ENCODE data around the gene CLEC10A.
"Not testable (repeated sequence)": the region's sequence is repeated elsewhere in the genome, so short reads cannot be mapped to it uniquely, and the experiment has no call there.

The CLEC10A gene, protein sequence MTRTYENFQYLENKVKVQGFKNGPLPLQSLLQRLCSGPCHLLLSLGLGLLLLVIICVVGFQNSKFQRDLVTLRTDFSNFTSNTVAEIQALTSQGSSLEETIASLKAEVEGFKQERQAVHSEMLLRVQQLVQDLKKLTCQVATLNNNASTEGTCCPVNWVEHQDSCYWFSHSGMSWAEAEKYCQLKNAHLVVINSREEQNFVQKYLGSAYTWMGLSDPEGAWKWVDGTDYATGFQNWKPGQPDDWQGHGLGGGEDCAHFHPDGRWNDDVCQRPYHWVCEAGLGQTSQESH

GRCh38 chr17:7079581-7080455 lies at the start of gene CLEC10A:
Gene CLEC10A (minus strand): TSS chr17:7080251. CDS start chr17:7078812, 1,439 bp downstream.
- Histone ChIP-seq H3K36me3 (ENCODE audit: control insufficient read depth, insufficient read depth, low read length) (no peaks in the 10 kb centered on the region), H3K4me3 (ENCODE audit: low read length) (no peak within 1 kb of the TSS), H3K27ac (ENCODE audit: low read depth, low read length) (no peak within 1 kb of the TSS)

GRCh38 chr17:7129311-7129710 lies 49.3 kb upstream of the CLEC10A start:
- H3K36me3 ChIP-seq (ENCODE audit: control insufficient read depth, insufficient read depth, low read length): no peaks in the 10 kb centered on the region
- no peak overlapping the region for H3K4me3 ChIP-seq (ENCODE audit: low read length)
- no peaks in the 10 kb centered on the region for H3K4me1 ChIP-seq (ENCODE audit: control insufficient read depth, insufficient read depth, low read length)
- no peak overlapping the region for H3K27ac ChIP-seq (ENCODE audit: low read depth, low read length)
- peaks cover 5% of the 10 kb centered on the region for H3K27me3 ChIP-seq (ENCODE audit: control insufficient read depth, insufficient read depth, low read length)
- H3K9ac ChIP-seq (ENCODE audit: low read length): no peak overlapping the region

More at GRCh38 chr17:7079581-7080455, at the start of gene CLEC10A:
- H3K4me1 ChIP-seq (ENCODE audit: control insufficient read depth, insufficient read depth, low read length): no peaks in the 10 kb centered on the region
- no peaks in the 10 kb centered on the region for H3K27me3 ChIP-seq (ENCODE audit: control insufficient read depth, insufficient read depth, low read length)
- no peak within 1 kb of the TSS for H3K9ac ChIP-seq (ENCODE audit: low read length)

GRCh38 chr17:7128160-7128559 lies 48.1 kb upstream of the CLEC10A start:
- Histone ChIP-seq H3K9ac (ENCODE audit: low read length) (no peak overlapping the region), H3K4me3 (ENCODE audit: low read length) (no peak overlapping the region), H3K4me1 (ENCODE audit: control insufficient read depth, insufficient read depth, low read length) (no peaks in the 10 kb centered on the region), H3K36me3 (ENCODE audit: control insufficient read depth, insufficient read depth, low read length) (no peaks in the 10 kb centered on the region), H3K27me3 (ENCODE audit: control insufficient read depth, insufficient read depth, low read length) (no peaks in the 10 kb centered on the region), H3K27ac (ENCODE audit: low read depth, low read length) (no peak overlapping the region)

DNA sequence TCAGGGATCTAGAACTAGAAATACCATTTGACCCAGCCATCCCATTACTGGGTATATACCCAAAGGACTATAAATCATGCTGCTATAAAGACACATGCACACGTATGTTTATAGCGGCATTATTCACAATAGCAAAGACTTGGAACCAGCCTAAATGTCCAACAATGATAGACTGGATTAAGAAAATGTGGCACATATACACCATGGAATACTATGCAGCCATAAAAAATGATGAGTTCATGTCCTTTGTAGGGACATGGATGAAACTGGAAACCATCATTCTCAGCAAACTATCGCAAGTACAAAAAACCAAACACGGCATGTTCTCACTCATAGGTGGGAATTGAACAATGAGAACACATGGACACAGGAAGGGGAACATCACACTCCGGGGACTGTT lies 47.5 kb upstream of the CLEC10A start:
- not testable (repeated sequence) for H3K4me1 ChIP-seq (ENCODE audit: control insufficient read depth, insufficient read depth, low read length); H3K4me3 ChIP-seq (ENCODE audit: low read length); H3K36me3 ChIP-seq (ENCODE audit: control insufficient read depth, insufficient read depth, low read length); H3K27me3 ChIP-seq (ENCODE audit: control insufficient read depth, insufficient read depth, low read length); H3K9ac ChIP-seq (ENCODE audit: low read length); H3K27ac ChIP-seq (ENCODE audit: low read depth, low read length)

DNA sequence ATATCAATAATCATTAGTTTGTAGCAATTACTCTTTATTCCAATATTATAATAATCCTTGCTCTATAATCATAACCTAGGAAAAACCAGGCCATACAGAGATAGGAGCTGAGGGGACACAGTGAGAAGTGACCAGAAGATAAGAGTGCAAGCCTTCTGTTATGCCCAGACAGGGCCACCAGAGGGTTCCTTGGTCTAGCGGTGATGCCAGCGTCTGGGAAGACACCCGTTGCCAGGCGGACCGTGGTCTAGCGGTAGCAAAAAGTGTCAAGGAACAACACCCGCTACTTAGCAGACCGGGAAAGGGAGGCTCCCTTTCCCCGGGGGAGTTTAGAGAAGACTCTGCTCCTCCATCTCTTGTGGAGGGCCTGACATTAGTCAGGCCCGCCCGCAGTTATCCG lies 46.3 kb upstream of the CLEC10A start:
- H3K4me1 ChIP-seq (ENCODE audit: control insufficient read depth, insufficient read depth, low read length); H3K9ac ChIP-seq (ENCODE audit: low read length); H3K36me3 ChIP-seq (ENCODE audit: control insufficient read depth, insufficient read depth, low read length); H3K27ac ChIP-seq (ENCODE audit: low read depth, low read length); H3K4me3 ChIP-seq (ENCODE audit: low read length); H3K27me3 ChIP-seq (ENCODE audit: control insufficient read depth, insufficient read depth, low read length): not testable (repeated sequence)

DNA sequence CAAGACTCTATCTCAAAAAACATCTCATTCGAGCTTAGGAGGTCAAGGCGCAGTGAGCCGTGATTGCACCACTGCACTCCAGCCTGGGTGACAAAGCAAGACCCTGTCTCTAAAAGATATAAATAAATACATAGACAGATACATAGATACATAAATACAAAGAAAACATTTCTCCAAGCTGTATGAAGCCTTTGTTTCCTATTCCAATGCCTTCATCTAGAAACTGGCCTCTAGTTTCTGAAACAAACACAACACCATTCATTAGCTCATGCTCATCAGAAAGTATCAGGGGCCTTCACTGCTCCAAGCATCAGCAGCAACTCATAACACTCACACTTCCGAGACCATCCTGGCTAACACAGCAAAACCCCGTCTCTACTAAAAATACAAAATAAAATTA lies 44.9 kb upstream of the CLEC10A start:
- H3K4me1 ChIP-seq (ENCODE audit: control insufficient read depth, insufficient read depth, low read length): no peaks in the 10 kb centered on the region
- H3K27ac ChIP-seq (ENCODE audit: low read depth, low read length): no peak overlapping the region
- H3K36me3 ChIP-seq (ENCODE audit: control insufficient read depth, insufficient read depth, low read length): no peaks in the 10 kb centered on the region
- H3K4me3 ChIP-seq (ENCODE audit: low read length): no peak overlapping the region
- no peaks in the 10 kb centered on the region for H3K27me3 ChIP-seq (ENCODE audit: control insufficient read depth, insufficient read depth, low read length)
- H3K9ac ChIP-seq (ENCODE audit: low read length): no peak overlapping the region

DNA sequence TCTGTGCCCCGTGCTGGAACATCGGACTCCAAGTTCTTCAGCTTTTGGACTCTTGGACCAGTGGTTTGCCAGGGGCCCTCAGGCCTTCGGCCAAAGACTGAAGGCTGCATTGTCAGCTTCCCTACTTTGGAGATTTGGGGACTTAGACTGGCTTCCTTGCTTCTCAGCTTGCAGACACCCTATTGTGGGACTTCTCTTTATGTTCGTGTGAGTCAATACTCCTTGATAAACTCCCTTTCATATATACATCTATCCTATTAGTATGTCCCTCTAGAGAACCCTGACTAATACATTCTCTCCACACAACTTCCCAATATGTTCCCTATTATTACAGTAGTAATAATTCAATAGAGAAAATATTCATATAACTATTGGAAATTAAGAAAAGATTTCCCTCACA lies 43.8 kb upstream of the CLEC10A start:
- Histone ChIP-seq H3K9ac (ENCODE audit: low read length) (no peak overlapping the region), H3K27me3 (ENCODE audit: control insufficient read depth, insufficient read depth, low read length) (no peaks in the 10 kb centered on the region), H3K4me1 (ENCODE audit: control insufficient read depth, insufficient read depth, low read length) (no peaks in the 10 kb centered on the region), H3K4me3 (ENCODE audit: low read length) (no peak overlapping the region), H3K36me3 (ENCODE audit: control insufficient read depth, insufficient read depth, low read length) (no peaks in the 10 kb centered on the region), H3K27ac (ENCODE audit: low read depth, low read length) (no peak overlapping the region)

- Histone ChIP-seq H3K27ac (ENCODE audit: low read depth, low read length) (no peak overlapping the region), H3K4me3 (ENCODE audit: low read length) (no peak overlapping the region), H3K27me3 (ENCODE audit: control insufficient read depth, insufficient read depth, low read length) (no peaks in the 10 kb centered on the region), H3K9ac (ENCODE audit: low read length) (no peak overlapping the region), H3K36me3 (ENCODE audit: control insufficient read depth, insufficient read depth, low read length) (no peaks in the 10 kb centered on the region), H3K4me1 (ENCODE audit: control insufficient read depth, insufficient read depth, low read length) (no peaks in the 10 kb centered on the region)
Observed at GRCh38 chr17:7122381-7122780, 42.3 kb upstream of the CLEC10A start.

GRCh38 chr17:7120635-7121034 lies 40.6 kb upstream of the CLEC10A start:
- not testable (repeated sequence) for H3K9ac ChIP-seq (ENCODE audit: low read length); H3K27ac ChIP-seq (ENCODE audit: low read depth, low read length); H3K36me3 ChIP-seq (ENCODE audit: control insufficient read depth, insufficient read depth, low read length); H3K4me3 ChIP-seq (ENCODE audit: low read length); H3K4me1 ChIP-seq (ENCODE audit: control insufficient read depth, insufficient read depth, low read length); H3K27me3 ChIP-seq (ENCODE audit: control insufficient read depth, insufficient read depth, low read length)

DNA sequence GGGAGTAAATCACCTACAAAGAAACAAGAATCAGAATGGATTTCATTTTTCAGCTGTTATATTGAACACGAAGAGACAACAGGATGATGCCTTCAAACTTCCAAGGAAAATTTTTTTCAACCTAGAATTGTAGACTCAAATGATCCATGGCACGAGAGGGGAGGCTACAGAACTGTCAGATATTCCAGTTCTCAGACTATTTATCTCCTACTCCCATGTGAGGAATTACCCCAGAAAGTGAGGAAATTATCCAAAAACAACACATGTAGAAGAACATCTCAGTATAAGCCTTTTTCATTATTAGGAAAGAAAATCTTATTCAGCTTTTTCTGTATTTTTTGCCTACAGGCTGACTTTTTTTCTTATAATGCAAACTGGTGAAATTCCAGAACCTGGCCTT lies 40.1 kb upstream of the CLEC10A start:
- Histone ChIP-seq H3K4me3 (ENCODE audit: low read length) (no peak overlapping the region), H3K36me3 (ENCODE audit: control insufficient read depth, insufficient read depth, low read length) (no peaks in the 10 kb centered on the region), H3K27ac (ENCODE audit: low read depth, low read length) (no peak overlapping the region), H3K27me3 (ENCODE audit: control insufficient read depth, insufficient read depth, low read length) (no peaks in the 10 kb centered on the region), H3K9ac (ENCODE audit: low read length) (no peak overlapping the region), H3K4me1 (ENCODE audit: control insufficient read depth, insufficient read depth, low read length) (no peaks in the 10 kb centered on the region)

DNA sequence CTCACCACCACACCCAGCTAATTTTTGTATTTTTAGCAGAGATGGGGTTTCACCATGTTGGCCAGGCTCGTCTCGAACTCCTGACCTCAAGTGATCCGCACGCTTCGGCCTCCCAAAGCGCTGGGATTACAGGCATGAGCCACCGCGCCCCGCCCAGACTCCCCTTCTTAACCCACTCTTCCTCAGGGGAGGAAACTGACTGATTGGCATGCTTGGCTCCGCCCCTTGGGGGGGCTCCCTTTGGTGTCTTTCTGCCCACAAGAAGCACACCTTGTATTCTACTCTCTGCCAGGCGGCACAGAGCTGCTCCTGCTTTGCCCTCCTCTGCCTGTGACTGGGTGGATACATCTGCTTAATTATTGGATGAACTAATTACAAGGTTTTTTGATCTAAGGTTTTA lies 39.3 kb upstream of the CLEC10A start:
- Histone ChIP-seq H3K27me3 (ENCODE audit: control insufficient read depth, insufficient read depth, low read length) (no peaks in the 10 kb centered on the region), H3K27ac (ENCODE audit: low read depth, low read length) (no peak overlapping the region), H3K36me3 (ENCODE audit: control insufficient read depth, insufficient read depth, low read length) (no peaks in the 10 kb centered on the region), H3K4me3 (ENCODE audit: low read length) (no peak overlapping the region), H3K4me1 (ENCODE audit: control insufficient read depth, insufficient read depth, low read length) (no peaks in the 10 kb centered on the region), H3K9ac (ENCODE audit: low read length) (no peak overlapping the region)

- no peak overlapping the region for H3K27ac ChIP-seq (ENCODE audit: low read depth, low read length)
- H3K4me3 ChIP-seq (ENCODE audit: low read length): no peak overlapping the region
- H3K27me3 ChIP-seq (ENCODE audit: control insufficient read depth, insufficient read depth, low read length): no peaks in the 10 kb centered on the region
- H3K36me3 ChIP-seq (ENCODE audit: control insufficient read depth, insufficient read depth, low read length): no peaks in the 10 kb centered on the region
- no peaks in the 10 kb centered on the region for H3K4me1 ChIP-seq (ENCODE audit: control insufficient read depth, insufficient read depth, low read length)
- H3K9ac ChIP-seq (ENCODE audit: low read length): no peak overlapping the region
Observed at GRCh38 chr17:7114875-7115614, 35.0 kb upstream of the CLEC10A start.

Measured in rectal smooth muscle tissue (tissue), 1 donor.